ENCODE results near the gene ZNF850. TPM values are rescaled to one million over a fixed set of nuclear protein-coding genes. Genes with fewer than 3 reads are reported as not detected.

Gene ZNF850
- total and polyA plus RNA-seq, 2 of the 8 experiments (the other 6 are each of a cell fraction or from before 2014, with no cell fraction given), result 6.7 to 21.2 TPM

DNA sequence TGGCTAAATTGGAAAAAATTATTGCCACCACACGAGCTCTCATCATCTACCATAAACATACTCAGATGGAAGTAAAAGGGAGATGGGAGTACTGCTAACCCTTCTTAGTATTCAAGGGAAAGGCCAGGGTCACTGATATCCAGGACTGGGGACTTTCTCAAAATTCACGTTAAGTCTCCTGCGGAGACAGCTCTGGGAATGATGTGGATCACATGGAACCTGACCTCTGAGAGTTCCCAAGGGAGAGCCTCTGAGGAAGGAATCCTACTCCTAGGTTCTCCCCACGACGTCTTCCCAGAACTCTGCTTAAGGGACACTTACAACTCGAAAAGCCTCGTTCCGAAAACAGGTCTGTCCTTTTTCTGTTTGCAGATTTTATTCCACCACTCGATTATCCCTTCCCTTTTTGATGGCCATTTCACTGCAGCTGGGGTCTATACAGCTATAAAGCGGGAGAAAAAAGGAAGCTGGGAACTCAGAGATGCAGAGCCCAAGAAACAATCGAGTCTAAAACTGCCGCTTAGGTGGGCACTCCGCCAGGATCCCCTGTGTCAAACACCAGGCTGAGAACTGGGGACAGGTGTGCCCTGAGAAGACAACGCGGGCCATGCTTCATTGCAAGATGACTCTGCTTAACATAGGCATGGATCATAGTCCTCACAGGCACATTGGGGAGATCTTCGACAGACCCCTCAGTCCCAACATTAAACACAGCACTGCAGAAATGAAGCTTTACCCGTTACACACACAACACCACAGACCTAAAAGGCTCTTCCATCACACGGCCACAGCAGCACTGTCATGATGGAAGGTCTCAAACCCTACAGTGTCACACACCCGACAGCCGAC, 86.0 kb downstream of the ZNF850 start:
- Histone ChIP-seq H3K79me2 (ENCODE audit: control insufficient read depth in 1 of 2, insufficient read depth in 2 of 2, low read length in 2 of 2) (peaks cover 5 to 34% of the 10 kb centered on the region in 2 experiments), H3K56ac (replicated peaks; ENCODE audit: insufficient read length, low read depth, low read length) (peak overlapping the region; percentile 24), H2BK12ac (ENCODE audit: low read depth, low read length) (no peak overlapping the region), H3K27ac (ENCODE audit: low read depth, low read length) (no peak overlapping the region), H3K4me2 (ENCODE audit: insufficient read depth in 1 of 2, low read depth in 2 of 2, low read length in 2 of 2) (peak overlapping the region; percentile 93 to 98), H3K14ac (ENCODE audit: insufficient read length) (no peak overlapping the region), H3K9me3 (ENCODE audit: insufficient read depth in 2 of 2, low read depth in 1 of 2, low read length in 1 of 2) (peaks cover 0 to 7% of the 10 kb centered on the region in 2 experiments; a peak in 3 of 4 replicates), H3K27me3 (replicated peaks in 1 of 4; ENCODE audit: control insufficient read depth in 3 of 4, extremely low read depth in 1 of 4, insufficient read depth in 3 of 4, low read length in 3 of 4) (no peaks in the 10 kb centered on the region), H2AFZ (ENCODE audit: low read length) (peak overlapping the region; percentile 82), H4K91ac (replicated peaks; ENCODE audit: insufficient read length, low read length) (no peak overlapping the region), H3K18ac (ENCODE audit: extremely low read depth, low read length) (no peak overlapping the region), H3K4me3 (ENCODE audit: extremely low read depth in 1 of 4, insufficient read depth in 2 of 4, low read depth in 3 of 4, low read length in 4 of 4) (peak overlapping the region; percentile 84 to 95 (median 92)), H3K9ac (replicated peaks in 1 of 4; ENCODE audit: extremely low read depth in 1 of 4, low read depth in 3 of 4, low read length in 3 of 4) (peak overlapping the region in 3 of 4 experiments; percentile 59 to 94 (median 72); a peak in 6 of 7 replicates), H3K79me1 (ENCODE audit: low read depth, low read length) (no peaks in the 10 kb centered on the region), H3K36me3 (ENCODE audit: control insufficient read depth in 2 of 4, insufficient read depth in 4 of 4, low read length in 3 of 4) (peaks cover 7 to 26% (median 19%) of the 10 kb centered on the region in 4 experiments; a peak in 7 of 8 replicates), H3K4me1 (replicated peaks in 1 of 4; ENCODE audit: control insufficient read depth in 3 of 4, insufficient read depth in 4 of 4, low read length in 3 of 4) (no peaks in the 10 kb centered on the region; a peak in 3 of 7 replicates), H2BK15ac (ENCODE audit: low read length) (no peak overlapping the region), H2BK5ac (ENCODE audit: low read depth, low read length) (no peak overlapping the region; the same call in 1 of the 2 replicates), H2BK120ac (replicated peaks; ENCODE audit: low read depth, low read length) (no peak overlapping the region), H2BK20ac (ENCODE audit: low read length) (no peak overlapping the region), H4K20me1 (replicated peaks in 1 of 2; ENCODE audit: control insufficient read depth in 1 of 2, insufficient read depth in 2 of 2, low read length in 2 of 2) (peaks cover 0 to 3% of the 10 kb centered on the region in 2 experiments), H4K5ac (ENCODE audit: insufficient read length, low read depth, low read length) (no peak overlapping the region), H2AK5ac (ENCODE audit: low read depth, low read length) (no peak overlapping the region), H3K23me2 (ENCODE audit: low read depth, low read length) (peaks cover 10% of the 10 kb centered on the region), H3K23ac (ENCODE audit: insufficient read length) (no peak overlapping the region), H3K4ac (replicated peaks; ENCODE audit: insufficient read length, low read depth, low read length) (no peak overlapping the region), H4K8ac (ENCODE audit: extremely low read depth, insufficient read depth, low read length) (peak overlapping the region; percentile 83; the same call in 1 of the 2 replicates)
- no peak for FAIRE-seq
- DNase-seq (ENCODE audit: low read depth in 1 of 2, low spot score in 2 of 2), result peak in 1 of 2 experiments; percentile 41
- CTCF ChIA-PET (ENCODE audit: partially characterized antibody), result interaction anchor here (1.4 kb wide), 1 partner anchor 9 kb away, joined by 5 read pairs; no protein-coding TSS in a partner anchor
- POLR2A ChIA-PET (ENCODE audit: partially characterized antibody), result interaction anchor here (0.6 to 2.3 kb wide), 10 partner anchors 12 to 197 kb away, joined by 3 to 10 read pairs (median 4); partner anchors contain the start of genes ZNF529, ZNF566 and ZNF850
- TF ChIP-seq BCL11A (IDR thresholded peaks at IDR 0.05; ENCODE audit: low read depth in 2 of 2, low read length in 2 of 2) (no peak), TCF12 (IDR thresholded peaks at IDR 0.05; ENCODE audit: low read depth, low read length) (no peak), EP300 (IDR thresholded peaks at IDR 0.05; ENCODE audit: borderline replicate concordance in 1 of 2, low read depth in 2 of 2, low read length in 2 of 2) (no peak), SAP30 (IDR thresholded peaks at IDR 0.05; ENCODE audit: insufficient read depth, insufficient replicate concordance, low read length) (peak; percentile 75)
- 39% methylated on average over 20 of the region's 20 CpGs; no CpG with 5 or more reads in 1 of the 2 experiments for WGBS, 2 experiments (ENCODE audit: extremely low coverage in 1 of 2, insufficient coverage in 1 of 2, insufficient read length in 1 of 2, insufficient replicate concordance in 2 of 2, low coverage in 1 of 2, low lambda C conversion rate in 2 of 2, missing lambda C conversion rate in 1 of 2)

Data from H1 (cell line).